Activated T-cell treated with anti-CD3 and anti-CD28 coated beads for 4 hours (primary cell): Measurements from ENCODE around the gene CDK19.
"Not testable (repeated sequence)": the region's sequence is repeated elsewhere in the genome, so short reads cannot be mapped to it uniquely, and the experiment has no call there.

ENCODE experiments used
- DNase-seq: peaks from one replicate; pipeline ENCODE4 v3.0.0-alpha.2; 2020

The CDK19 gene

DNA sequence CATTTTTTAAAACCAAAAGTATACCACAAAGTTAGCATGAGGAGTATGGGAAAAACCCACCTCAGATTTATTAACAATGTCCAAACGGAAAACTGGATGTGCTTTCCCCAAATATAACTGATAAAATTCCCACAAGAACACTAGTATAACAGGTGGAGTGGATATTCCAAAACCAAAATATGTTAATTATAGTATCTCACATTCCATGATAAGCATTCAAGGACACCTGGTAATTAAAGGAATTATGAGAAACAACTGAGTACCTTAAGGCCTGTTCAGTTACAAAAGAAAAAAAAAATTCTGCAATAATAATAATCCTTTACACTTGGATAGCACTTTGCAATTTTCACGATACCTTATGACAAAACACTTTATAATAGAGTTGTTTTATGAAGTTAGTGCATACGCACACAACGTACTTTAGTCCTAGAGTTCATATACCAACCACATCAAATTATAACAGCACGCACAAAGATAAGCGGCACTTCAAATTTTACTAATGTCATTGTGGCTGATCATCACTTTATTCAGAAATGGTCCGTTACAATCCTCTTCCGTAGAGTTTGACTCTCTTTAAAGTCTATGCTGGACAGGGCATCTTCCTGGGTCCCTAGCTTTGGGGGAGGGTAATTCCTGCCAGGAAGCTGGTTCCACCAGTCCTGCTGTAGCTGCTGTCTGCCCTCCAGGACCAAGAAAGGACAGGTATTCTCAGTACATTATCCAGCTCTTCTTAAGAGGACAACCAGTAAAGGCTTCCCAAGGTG lies 1.7 kb downstream of the CDK19 start:
- DNase-seq: no peak

GRCh38 chr6:110812719-110813118 lies 2.5 kb downstream of the CDK19 start:
- DNase-seq: no peak

DNA sequence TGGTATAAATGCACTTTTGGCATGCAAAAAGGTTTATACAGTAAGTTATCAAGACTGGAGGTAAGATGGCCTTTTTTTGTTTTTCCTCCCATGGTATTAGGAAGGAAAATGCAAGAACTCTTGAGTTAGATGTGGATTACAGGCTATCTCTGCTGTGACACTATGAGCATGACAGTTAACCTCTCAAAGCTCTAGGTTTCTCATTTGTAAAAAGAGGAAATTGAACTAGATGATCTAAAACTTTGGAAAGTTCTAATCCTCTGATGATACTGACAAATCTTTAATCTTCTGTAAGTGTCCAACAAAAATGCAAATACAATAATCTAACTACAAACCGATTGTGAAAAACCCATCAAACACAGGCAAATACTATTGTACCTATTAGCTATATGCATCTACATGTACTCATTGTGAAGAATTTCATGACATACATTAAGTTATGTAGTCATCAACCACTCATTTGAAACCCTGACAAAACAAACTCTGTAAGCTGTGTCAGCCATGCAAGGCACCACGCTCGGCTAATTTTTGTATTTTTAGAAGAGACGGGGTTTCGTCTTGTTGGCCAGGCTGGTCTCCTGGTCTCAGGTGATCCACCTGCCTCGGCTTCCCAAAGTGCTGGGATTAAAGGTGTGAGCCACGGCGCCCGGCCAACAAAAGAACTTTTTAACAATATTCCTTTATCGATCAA lies 4.2 kb downstream of the CDK19 start:
- no peak for DNase-seq

DNA sequence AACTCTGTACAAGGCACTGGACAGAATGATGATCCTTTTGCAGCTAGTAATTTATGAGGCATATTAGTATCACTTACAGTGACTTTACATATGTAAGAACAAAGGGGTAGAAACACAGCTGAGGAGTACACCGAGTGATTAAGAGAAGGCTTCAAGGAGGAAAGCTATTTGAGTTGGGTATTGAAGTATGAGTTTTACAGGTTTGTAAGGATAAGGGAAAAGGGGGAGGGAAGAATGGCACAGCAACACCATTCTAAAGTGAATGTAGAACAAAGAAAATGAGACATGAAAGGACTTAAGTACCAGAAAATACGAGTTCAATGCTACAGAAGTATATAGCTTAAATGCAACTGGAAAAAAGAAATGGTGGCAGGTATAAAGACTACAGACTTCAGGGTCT lies 5.5 kb downstream of the CDK19 start:
- no peak for DNase-seq

DNA sequence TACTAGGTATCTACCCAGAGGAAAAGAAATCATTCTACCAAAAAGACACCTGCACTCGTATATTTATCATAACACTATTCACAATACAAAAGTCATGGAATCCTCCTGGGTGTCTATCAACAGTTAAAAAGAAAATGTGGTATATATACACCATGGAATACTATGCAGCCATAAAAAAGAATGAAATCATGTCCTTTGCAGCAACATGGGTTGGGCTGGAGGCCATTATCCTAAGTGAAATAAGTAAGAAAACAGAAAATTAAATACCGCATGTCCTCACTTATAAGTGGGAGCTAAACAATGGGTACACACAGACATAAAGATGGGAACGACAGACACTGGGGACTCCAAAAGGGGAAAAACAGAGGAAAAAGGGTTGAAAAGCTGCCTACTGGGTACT lies 13.1 kb downstream of the CDK19 start:
- not testable (repeated sequence) for DNase-seq

DNA sequence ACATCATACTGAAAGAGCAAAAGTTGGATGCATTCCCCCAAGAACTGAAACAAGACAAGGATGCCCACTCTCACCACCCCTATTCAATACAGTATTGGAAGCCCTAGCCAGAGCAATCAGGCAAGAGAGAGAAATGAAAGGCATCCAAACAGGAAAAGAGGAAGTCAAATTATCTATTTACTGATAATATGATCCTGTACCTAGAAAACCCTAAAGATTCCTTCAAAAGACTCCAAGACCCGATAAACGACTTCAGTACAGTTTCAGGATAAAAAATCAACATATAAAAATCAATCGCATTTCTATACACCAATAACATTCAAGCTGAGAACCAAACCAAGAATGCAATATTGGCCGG lies 14.5 kb downstream of the CDK19 start:
- DNase-seq: no peak

DNA sequence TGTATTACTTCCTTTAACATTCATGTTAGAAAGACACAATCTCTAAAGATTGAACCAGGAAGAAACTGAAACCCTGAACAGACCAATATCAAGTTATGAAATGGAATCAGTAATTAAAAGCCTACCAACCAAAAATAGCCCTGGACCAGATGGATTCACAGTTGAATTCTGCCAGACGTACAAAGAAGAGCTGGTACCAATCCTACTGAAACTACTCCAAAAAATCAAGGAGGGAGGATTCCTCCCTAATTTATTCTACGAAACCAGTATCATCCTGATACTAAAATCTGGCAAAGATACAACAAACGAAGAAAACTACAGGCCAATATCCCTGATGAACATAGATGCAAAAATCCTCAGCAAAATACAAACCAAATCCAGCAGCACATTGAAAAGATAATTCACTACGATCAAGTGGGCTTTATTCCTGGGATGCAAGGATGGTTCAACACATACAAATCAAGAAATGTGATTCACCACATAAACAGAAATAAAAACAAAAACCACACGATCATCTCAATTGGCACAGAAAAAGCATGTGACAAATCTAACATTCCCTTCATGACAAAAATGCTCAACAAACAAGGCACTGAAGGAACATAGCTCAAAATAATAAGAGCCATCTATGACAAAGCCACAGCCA lies 15.0 kb downstream of the CDK19 start:
- DNase-seq: no peak

- DNase-seq: no peak
These were observed 15.6 kb downstream of the CDK19 start for GRCh38 chr6:110799655-110800054.

- DNase-seq: no peak
These were observed 16.1 kb downstream of the CDK19 start for GRCh38 chr6:110799189-110799588.

DNA sequence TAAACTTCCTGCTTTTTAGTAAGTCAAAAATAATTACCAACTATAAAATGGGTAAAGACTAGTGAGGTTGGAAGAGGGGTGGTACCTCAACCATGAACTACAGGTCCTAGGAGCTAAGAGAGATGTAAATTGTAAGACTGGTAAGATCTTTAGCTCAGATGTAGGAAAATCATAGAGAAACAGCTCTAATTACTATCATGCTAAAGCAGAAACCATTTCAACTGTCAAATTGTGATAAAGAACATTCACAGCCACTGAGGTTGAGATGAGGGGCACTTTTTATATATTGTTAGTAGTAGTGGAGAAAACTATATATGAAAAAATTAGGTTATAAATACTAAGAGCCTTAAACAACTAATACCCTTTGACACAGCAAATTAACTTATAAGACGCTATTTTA lies 20.0 kb downstream of the CDK19 start:
- no peak for DNase-seq

DNA sequence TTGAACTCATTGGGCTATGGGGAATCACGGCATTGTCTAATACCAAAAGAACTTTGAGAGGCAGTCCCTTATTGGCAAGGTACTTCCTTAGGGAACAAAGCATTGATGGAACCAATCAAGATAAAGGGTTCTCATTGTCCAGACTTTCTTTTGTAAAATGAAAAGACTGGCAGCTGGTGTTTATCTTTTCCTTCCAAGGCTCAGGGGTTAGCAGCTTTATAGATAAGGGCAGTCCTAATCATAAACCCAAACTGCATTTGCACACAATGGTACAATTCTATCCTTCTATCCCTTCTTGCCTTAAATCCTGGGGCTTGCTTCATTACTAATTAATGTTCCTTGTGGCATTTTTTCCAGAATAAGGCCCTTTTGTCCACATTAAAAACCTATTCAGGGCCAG lies 28.6 kb downstream of the CDK19 start:
- DNase-seq: no peak

DNA sequence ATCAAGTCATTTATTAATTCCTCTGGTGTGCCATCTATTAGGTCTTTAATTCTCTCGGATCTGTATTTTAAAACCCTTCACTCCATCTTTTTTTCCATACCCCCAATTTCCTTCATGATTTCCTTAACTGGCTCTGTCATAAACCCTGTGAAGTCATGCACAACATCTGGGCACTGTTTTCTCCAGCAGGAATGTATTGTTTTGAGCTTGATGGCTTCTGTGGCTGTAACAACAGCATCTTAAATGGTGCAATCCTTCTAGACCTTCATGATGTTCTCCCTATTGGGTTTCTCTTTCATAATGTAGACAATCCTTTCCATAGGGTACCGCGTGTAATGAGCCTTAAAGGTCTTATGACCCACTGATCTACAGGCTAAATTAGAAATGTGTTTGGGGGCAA lies 29.0 kb downstream of the CDK19 start:
- DNase-seq: no peak

- DNase-seq: no peak
These were observed 30.7 kb downstream of the CDK19 start for GRCh38 chr6:110784610-110784979.

- no peak for DNase-seq
These were observed 33.6 kb downstream of the CDK19 start for GRCh38 chr6:110781522-110782214.

GRCh38 chr6:110778333-110778732 lies 36.9 kb downstream of the CDK19 start:
- no peak for DNase-seq

GRCh38 chr6:110777636-110778035 lies 37.6 kb downstream of the CDK19 start:
- no peak for DNase-seq

DNA sequence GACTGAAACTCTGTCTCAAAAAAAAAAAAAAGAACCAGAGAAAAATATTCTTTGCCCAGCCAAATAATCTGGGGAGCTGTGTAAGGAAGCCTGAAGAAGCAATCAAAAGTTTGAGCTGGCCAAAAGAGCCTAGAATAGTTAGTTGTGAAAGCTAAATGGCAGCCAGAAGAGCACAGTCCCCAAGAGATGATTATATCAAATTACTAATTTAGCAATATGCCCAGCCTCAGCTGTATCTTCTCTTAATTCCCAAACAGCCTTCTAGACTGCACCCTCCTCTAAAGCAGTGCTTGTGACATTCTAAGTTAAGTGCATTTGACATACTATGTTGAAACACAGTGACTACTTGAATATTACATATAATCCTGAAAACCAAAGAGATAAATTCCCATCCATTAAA lies 38.9 kb downstream of the CDK19 start:
- DNase-seq: no peak

DNA sequence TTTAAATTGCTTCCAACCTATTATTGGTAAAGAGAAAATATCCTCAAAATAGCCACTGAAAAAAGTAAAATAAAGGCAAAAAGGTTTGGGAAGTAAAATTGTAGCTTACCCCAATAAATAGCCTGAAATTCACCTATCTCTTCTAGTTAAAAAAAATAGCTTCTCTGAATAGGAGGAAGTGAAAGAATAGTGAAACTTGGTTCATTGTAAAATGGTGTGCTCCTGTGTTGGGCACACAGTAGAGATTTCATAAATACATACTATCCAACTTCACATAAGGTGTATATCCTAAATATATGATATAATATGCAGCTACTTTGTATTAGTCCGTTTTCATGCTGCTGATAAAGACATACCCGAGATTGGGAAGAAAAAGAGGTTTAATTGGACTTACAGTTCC lies 45.3 kb downstream of the CDK19 start:
- no peak for DNase-seq

DNA sequence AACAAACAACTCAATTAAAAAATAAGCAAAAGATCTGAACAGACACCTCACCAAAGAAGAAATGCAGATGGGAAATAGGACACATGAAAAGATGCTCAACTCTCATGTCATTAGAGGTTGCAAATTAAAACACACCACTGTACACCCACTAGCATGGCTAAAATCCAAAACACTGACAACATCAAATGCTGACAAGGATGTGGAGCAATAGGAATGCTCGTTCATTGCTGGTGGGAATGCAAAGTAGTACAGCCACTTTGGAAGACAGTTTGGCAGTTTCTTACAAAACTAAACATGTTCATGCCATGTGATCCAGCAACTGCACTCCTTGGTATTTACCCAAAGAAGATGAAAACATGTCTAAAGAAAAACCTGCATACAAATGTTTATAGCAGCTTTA lies 47.2 kb downstream of the CDK19 start:
- DNase-seq: no peak

GRCh38 chr6:110761371-110761770 lies 53.9 kb downstream of the CDK19 start:
- DNase-seq: no peak

GRCh38 chr6:110760589-110760988 lies 54.7 kb downstream of the CDK19 start:
- DNase-seq: no peak

- not testable (repeated sequence) for DNase-seq
These were observed 55.2 kb downstream of the CDK19 start for GRCh38 chr6:110760098-110760497.

DNA sequence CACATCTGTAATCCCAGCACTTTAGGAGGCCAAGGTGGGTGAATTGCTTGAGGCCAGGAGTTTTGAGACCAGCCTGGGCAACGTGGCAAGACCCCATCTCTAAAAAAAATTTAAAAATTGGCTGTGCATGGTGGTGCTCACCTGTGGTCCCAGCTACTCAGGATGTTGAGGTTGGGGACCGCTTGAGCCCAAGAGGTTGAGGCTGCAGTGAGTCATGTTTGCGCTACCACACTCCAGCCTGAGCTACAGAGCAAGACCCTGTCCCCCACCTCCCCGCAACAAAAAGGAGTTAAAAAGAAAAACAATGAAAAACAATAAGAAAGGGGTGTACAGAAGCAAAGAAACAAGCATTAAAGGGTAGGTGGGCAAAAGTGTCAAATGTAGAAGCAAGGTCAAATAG lies 57.3 kb downstream of the CDK19 start:
- no peak for DNase-seq

DNA sequence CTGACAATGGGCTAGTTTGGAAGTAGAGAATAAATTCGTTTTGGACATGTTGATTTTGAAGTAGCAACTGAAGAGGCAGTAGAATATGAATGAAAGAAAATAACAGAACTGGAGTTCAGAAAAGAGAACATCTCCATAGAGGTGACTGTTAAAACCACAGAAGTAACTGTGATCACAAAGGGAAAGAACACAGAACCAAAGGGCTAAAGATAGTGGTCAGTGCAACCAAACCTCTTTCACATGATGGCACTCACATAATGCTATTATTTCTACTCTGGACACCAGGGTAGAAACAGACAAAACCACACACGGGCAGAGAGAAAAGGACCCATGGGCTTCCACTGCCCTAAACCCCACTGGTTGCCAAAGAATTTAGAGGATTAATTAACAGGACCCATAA lies 58.5 kb downstream of the CDK19 start:
- DNase-seq: no peak
